GM23338 (cell line): ENCODE results near the gene POP4.

Source experiments
- CTCF ChIP-seq, 2 experiments: fragments of 200-600 bp in 1 of 2; sonication (generic) in 1 of 2; conservative IDR thresholded peaks; 2 replicates each; pipeline versions ENCODE4 v1.5.1 to v1.6.1; 2016 to 2017; ENCODE audit warnings: antibody characterized with exemption in 2 of 2, low read depth in 2 of 2, mild to moderate bottlenecking in 2 of 2, moderate library complexity in 1 of 2
- EZH2phosphoT487 ChIP-seq: fragments of 200-600 bp; sonication (generic); IDR thresholded peaks from one replicate; pipeline ENCODE4 v1.8.1; 2018; ENCODE audit warnings: antibody characterized with exemption; ENCODE audit not compliant: unreplicated experiment
- REST ChIP-seq: IDR thresholded peaks from one replicate; pipeline ENCODE4 v1.6.1; 2018; ENCODE audit warnings: antibody characterized with exemption; ENCODE audit not compliant: unreplicated experiment

- TF ChIP-seq REST (no peak), CTCF (conservative IDR thresholded peaks at IDR 0.05; ENCODE audit: low read depth in 2 of 2) (no peak), EZH2phosphoT487 (no peak)
These were observed 29.1 kb upstream of the POP4 start for GRCh38 chr19:29576761-29577648.
